ENCODE results near the gene CEMIP2.

The CEMIP2 gene

GRCh38 chr9:71638627-71639026 is 129.7 kb downstream of the CEMIP2 start:
- DNase-seq (ENCODE audit: low spot score): peak; percentile 10

- DNase-seq (ENCODE audit: low spot score): no peak
Observed at GRCh38 chr9:71637926-71638325, 130.4 kb downstream of the CEMIP2 start.

- no peak for DNase-seq (ENCODE audit: low spot score)
Observed at GRCh38 chr9:71637375-71637774, 130.9 kb downstream of the CEMIP2 start.

- DNase-seq (ENCODE audit: low spot score): no peak
Observed at GRCh38 chr9:71636143-71636839, 132.0 kb downstream of the CEMIP2 start.

- DNase-seq (ENCODE audit: low spot score): no peak
Observed at GRCh38 chr9:71634752-71635151, 133.6 kb downstream of the CEMIP2 start.

Measured in CD4-positive, alpha-beta T cell treated with Interleukin-6 at 100 ng/mL for 8 hours (primary cell).